Bronchial smooth muscle cell (primary cell): ENCODE results near the gene LHFPL6. TPM values are rescaled to one million over a fixed set of nuclear protein-coding genes. Genes with fewer than 3 reads are reported as not detected.

Source experiments
- total RNA-seq: library from RNA; depleted of rRNA; stranded (reverse); fragments of >200 nt; gene quantifications from 2 replicates; pipeline ENCODE4 v1.2.1, GENCODE V29; 2014

LHFPL6 gene
- 29.2 and 34.0 TPM in 2 replicates for total RNA-seq

DNA sequence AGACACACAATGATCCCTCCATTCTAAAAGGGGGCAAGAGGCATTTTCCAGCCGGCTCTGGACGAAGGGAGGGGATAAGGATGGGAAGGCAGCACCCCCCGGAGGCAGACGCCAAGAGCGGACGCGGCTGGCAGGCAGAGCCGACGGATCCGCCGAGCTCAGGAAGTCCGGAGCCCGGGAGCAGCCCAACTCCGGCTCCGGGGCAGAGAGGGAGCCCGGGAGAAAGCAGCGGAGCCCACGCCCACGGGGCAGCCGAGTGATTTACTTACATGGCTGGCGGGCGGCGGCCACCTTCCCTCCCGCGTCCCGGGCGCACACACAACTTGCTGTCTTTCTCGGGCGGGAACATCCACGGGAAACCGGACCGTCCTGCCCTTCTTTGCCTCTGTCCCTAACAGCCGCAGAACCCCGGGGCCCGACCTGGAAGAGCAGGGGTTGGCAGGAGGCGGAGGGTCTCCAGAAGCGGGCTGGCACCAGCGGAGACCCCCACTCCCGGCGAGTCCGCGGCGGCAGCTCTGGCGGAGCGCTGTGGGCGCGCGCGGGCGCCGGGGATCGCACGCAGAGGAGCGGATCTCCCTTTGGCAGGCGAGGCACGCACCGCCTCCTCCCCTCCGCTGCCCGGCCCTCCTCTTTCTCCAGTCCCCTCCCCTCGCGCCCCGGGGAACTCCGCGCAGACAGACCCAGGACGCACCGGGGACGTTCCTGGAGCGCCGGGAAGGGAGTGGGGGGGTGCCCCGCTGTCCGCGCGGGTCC is at the start of gene LHFPL6:
Gene LHFPL6, minus strand, starts transcription at position 580 of the 753 bp plus-strand sequence.

Other genes with a start within 250 kb of the LHFPL6 start
- gene COG6, start 52.5 kb upstream of the LHFPL6 start, total RNA-seq: 19.7 and 28.7 TPM in 2 replicates